LoVo (cell line): ENCODE data around the gene ATP6V1B1.
"Not testable (repeated sequence)": the region's sequence is repeated elsewhere in the genome, so short reads cannot be mapped to it uniquely, and the experiment has no call there.

Source experiments
- DNase-seq: peaks from one replicate; pipeline ENCODE4 v3.0.0-alpha.2; 2016; ENCODE audit warnings: low spot score

Gene ATP6V1B1

GRCh38 chr2:71011786-71012185, 76.1 kb downstream of the ATP6V1B1 start:
- not testable (repeated sequence) for DNase-seq
